HT1080 (cell line): Measurements from ENCODE around the gene ADGRD1. TPM values are rescaled to one million over a fixed set of nuclear protein-coding genes. Genes with fewer than 3 reads are reported as not detected.
A peak's percentile ranks its signal among the peaks of the same experiment; 100 is the strongest.

ENCODE experiments used
- DNase-seq: peaks from one replicate; pipeline ENCODE4 v3.0.0-alpha.2; 2015; ENCODE audit warnings: low read depth
- total RNA-seq: library from RNA; depleted of rRNA; stranded (reverse); fragments of >200 nt; shearing (Covaris generic); gene quantifications from 2 replicates; pipeline ENCODE4 v1.2.3, GENCODE V29; 2014

Gene ADGRD1
- total RNA-seq, 1 experiment from 2014 or later, result not detected

DNA sequence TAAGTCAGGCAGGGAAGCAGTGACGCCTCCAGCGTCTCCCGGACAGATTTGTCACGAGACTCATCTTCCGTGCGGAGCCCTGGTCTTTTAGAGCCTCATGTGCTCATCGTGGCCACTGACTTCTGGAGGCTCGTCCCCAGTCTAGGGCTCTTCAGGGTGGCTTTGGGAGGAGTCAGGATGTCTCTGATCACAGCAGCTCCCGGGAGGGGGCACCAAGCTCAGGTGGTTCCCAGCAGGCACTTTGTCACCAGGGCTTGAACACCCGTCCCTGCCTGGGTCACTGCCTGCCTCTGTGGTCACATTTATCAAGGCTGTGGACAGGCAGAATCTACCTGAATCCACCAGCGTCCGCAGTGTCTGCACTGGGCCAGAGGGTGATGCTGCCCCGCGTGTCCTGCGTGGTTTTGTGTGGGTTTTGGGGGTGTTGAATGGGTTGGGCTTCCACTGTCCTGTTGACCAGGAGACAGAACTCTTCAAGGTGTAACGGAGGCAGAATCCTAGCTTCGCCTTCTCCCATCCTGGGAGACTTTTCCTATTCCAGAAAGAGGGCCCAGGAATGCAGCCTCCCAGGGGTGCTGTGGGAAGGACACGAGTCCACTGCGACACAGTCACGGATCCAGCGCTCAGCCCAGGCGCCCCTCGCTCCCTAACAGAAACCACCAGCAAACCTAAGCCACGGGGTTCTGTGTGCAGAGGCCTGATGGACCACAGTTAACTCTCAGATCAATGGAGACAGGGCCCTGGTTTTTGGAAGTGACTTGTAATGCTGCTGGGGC, 132.3 kb downstream of the ADGRD1 start:
- DNase-seq, result no peak

DNA sequence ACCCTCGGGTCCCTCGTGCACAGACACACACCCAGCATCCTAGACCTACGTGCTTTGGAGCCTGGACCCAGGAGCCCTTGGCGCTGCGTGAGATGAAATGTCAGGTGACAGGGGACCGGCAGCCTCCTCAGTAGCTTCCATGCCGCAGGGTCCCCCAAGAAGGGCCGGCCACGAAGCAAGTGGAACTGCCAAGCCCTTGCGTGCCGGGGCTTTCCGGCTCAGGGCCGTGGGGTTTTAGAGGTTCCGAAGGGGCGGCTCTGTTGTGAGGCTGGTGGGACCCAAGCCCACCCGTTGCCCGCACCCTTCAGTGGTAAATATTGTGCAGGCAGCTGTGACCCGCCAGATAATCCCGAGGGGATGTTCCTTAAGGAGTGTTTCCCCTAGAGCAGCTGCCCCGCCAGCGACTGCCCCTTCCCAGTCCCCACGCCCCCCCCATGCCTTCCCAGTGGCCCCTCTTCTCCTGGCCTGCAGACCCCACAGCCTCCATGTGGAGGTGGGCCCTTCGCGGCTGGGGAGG, 133.7 kb downstream of the ADGRD1 start:
- DNase-seq, result no peak

GRCh38 chr12:131087991-131088700, 134.4 kb downstream of the ADGRD1 start:
- DNase-seq, result no peak

GRCh38 chr12:131088701-131089530, 135.2 kb downstream of the ADGRD1 start:
- DNase-seq, result no peak

- no peak for DNase-seq
Observed at GRCh38 chr12:131089531-131090273, 136.0 kb downstream of the ADGRD1 start.

GRCh38 chr12:131090274-131091210, 136.8 kb downstream of the ADGRD1 start:
- no peak for DNase-seq

DNA sequence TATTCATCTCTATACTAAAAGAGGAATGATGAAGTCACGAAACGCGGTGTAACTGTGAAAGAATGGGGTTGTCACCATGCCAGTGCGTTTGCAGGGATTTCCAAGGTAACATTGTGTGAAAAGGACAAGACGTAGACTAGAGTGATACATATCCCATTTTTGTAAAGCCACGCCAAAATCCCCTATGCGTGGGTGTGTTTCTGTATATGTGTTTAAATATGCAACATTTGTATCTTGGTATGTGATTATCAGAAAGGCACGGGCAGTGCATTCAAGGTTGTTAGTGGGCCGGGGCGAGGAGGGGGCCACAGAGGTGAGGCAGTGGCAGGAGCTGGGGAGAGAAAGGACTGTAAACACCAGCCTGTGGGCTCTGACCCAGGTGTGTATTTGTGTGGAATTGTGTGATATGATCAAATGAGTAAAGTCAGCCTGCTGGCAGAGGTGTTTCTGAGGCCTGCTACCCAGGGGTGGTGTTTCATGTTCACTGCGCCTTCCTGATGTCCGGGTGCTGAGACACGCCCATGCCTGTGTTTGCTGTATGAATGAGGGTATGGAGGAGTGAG, 137.8 kb downstream of the ADGRD1 start:
- DNase-seq, result no peak

DNA sequence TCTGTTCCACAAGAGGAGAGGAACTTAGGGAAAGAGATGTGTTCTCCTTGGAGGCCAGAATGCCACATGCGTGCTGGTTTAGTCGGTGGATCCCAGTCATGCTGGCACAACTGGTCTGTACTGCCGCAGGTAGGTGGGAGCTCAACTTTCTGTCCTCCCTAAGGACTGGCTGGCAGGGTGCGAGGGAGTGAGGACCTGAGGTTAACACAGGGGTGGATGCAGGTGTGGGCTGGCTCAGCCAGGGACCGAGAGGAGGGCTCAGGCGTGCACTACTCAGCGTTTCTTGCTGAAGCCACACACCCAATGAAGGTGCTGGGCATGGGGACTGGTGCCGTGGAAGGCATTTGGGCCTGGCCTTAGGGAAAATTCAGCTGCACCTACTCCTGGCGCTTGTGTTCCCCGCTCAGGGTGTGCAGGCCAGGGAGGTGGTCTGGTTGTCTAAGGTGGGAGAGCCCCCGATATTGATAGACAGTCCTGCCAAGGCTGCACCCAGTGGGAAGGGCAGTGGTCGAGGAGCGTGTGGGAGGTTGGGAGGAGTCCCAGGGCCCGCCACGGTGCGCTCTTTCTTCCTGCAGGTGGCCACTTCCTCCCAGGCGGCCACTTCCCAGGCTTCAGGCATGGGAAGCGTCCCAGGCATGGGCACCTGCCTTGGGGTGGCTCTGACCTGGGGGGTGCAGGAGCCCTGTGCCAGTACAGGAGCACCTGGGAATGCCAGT, 138.4 kb downstream of the ADGRD1 start:
- no peak for DNase-seq

- DNase-seq, result peak; percentile 56
Observed at GRCh38 chr12:131092901-131093603, 139.3 kb downstream of the ADGRD1 start.

DNA sequence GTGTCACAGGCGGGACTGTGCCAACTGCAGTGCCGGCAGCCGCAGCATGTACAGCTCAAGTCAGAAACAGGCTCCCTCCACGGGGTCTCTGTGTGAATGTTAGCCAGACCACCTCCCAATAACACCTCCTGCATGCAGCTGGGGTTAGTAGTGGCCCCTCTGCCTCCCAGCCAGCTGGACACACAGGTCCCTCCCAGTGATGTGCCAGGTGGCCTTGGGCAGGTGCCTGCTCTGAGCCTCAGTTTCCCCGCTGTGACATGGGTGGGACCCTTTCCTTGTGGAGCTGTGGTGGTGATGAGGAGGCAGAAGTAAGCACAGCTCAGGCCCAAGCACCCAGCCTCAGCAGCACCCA, 139.9 kb downstream of the ADGRD1 start:
- DNase-seq, result no peak

DNA sequence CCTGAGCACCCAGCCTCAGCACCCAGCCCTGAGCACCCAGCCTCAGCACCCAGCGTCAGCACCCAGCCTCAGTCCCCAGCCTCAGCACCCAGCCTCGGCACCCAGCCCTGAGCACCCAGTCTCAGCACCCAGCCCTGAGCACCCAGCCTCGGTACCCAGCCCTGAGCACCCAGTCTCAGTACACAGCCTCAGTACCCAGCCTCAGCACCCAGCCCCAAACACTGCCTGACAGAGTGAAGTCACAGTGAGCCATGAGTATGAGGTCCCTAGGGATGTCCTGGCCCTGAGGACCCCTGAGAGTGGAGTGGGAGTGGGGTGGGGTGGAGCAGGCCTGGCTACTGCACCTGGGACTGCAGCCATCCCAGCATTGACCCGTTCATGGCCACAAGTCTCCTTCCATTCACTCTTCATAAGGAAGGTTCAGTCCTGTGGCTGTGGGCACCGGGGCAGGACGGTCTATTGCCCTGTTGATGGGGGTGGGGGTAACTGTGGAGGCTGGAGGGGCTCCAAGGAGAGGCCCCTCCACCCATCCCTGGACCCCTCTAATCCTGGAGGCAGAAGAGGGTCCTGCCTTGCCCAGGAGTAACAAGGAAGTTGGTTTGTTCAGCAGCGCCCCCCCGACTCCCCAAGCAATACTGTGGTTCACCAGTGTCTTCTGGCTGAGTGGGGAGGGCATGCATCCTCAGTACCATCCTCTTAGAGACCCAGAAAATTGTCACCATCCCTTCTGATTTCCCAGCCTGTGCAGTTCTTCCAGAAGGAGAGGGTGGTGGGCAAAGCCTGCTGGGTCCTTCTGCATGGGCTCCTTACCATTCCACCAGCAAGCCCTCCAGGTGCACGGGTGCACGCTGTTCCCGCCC, 140.5 kb downstream of the ADGRD1 start:
- DNase-seq, result no peak

DNA sequence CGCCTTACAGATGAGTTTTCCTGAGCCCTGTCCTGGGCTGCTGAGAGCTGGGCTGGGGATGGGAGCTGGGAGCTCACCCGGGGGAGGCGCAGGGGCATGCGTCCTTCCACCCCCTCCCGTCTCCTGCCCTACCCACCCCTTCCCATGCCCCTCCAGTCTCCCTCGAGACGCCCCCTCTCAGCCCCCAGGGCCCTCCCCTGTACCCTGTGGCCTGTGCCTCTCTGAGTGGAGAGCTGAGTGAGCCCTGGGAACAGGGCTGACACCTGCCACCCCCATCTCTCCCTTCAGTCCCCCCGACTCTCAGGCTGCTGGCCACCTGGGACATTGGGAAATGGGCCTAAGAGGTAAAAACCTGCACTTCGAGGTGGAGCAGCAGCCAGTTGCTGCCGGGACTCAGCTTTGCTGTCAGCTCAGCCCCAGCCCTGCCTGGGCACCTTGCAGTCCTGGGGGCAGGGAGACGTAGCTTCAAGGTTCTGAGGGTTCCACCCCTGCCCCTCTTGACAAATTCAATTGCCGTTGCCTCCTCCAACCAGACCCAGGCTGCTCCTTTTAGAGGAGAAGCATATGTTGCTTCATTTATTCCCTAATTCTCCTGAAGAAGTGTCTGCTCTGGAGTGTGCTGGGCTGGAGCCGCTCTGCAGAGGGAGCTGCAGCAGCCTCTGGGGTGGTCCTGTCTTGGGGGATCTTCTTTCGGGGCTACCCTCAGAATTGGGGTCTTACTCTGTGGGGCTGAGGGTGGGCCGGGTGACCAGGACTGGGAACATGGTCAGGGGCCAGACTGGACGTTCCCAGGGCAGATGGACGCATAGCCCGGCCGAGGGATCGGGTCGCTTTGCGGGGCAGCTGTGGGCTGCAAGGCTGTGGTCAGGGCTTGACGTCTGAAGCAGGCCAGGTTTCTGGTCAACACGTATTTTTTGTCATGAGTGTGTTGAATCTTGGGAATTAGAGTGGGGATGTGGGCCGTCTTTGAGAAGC, 141.4 kb downstream of the ADGRD1 start:
- no peak for DNase-seq

GRCh38 chr12:131095826-131096680, 142.3 kb downstream of the ADGRD1 start:
- DNase-seq, result no peak

GRCh38 chr12:131096681-131097181, 143.0 kb downstream of the ADGRD1 start:
- DNase-seq, result no peak
